DMS153 (cell line): ENCODE results near the gene LTBP2.
A peak's percentile ranks its signal among the peaks of the same experiment; 100 is the strongest.

Source experiments
- DNase-seq: peaks from one replicate; lab custom pipeline; 2025; lab: John Stamatoyannopoulos, UW

LTBP2 gene

DNA sequence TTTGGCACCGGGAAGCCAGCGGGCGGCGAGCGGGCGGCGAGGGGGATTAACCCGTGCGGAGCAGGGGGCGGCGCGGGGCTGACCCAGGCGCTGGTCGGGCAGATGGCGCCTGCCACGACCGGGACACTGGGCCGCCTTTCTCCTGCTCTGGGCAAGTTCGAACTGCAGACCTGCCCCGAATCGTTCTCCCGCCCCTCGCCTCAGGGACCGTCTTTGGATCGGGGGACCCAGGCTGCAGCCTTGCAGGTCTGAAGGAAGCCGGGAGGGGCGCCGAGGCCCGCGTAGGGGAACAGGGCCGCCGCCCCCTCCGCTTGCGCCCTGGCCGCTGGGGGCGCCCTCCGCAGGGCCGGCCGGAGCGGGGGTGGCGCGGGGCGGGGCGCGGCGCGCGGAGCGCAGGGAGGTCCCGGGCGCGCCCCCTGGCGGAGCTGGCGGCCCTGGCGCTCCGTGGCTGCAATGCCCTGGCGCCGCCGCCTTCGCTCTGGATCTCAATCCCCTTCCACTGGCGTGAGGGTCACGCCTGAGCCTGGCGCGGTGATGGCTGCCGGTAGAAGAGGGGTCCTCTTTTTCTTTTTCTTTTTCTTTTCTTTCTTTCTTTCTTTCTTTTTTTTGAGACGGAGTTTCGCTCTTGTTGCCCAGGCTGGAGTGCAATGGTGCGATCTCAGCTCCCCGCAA lies 449 bp upstream of the LTBP2 start:
- peak; percentile 24 for DNase-seq

DNA sequence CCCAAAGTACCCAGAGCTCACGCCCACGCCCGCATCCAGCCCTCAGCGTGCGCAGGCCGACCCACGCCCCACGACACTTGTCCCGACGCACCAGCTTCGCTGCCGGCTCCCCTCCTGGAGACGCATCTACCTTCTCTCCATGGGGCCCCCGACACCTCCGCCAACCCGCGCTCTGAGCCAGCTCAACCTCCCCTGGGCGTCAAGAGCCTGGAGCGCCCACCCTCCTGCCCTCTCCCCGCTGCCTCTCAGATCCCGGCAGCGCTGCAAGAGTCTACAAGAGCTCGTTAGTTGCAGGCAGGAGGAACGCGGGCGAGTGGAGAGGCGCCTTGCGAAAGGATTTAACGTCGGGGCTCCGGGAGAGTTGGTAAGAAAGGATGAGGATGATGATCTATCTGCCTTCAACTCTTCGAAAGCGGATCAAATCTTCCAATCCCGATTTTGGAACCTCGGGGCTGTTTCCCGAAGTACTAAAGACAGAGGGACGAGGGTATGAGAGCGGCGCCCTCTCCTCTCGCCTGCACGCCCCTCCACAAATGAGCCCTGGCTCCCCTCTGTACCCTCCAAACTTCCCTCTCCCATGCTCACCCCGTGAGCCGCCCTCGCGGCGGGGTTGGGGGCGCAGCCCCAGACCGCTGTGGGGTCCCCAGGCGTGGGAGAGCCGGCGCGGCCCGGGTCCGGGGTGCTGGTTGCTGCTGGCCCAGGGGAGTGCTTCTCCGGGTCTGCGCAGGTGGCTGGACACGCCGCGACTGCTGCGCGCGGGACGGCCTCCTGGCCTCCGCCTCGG lies 979 bp downstream of the LTBP2 start:
- DNase-seq: no peak

DNA sequence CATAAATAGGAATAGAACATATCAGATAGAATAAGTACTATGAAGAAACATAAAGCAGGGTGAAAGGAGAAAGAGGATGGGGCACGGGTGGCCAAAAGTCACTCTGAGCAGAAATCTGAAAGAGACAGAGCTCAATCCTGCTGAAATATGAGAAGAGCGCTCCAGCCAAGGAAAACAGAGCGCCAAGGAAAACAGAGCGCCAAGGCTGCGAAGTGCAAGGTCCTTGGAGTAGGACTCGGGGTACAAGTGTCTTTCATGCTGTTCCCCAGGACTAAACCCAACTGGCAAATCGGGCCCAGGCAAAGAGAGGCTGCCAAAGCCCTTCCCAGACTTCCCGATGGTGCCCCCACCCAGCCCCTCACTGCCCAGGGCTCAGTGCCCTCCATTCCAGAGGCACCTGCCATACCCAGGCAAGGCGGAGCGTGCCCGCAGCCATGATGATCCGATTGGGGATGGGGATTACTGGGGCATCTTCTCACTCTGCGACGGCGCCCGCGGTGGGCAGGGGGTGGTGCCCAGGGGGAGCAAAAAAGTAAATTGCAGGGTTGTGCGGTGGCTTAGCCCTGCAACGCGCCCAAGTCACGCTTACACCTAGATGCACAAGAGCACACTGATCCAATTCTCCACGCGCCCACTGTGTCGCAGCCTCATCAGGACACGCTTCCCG lies 1.7 kb downstream of the LTBP2 start:
- DNase-seq: no peak

DNA sequence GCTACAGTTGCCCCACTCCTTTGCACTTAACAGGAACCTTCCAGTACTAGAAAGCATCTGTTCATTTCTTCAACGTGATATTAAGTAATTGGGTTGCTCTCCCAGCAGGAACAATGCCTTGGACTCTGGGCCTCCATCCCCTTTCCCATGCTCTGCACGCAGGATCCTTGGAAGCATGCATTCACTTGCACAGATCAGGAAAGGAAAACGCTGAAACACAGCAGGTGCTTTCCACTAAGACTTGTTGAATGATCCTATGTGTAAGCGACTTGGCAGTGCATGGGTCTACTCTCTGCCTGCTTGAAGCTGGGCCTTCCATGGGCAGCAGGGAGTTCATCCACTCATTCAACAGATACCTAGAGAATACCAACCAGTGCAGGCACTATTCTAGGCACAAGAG lies 2.3 kb downstream of the LTBP2 start:
- DNase-seq: no peak

DNA sequence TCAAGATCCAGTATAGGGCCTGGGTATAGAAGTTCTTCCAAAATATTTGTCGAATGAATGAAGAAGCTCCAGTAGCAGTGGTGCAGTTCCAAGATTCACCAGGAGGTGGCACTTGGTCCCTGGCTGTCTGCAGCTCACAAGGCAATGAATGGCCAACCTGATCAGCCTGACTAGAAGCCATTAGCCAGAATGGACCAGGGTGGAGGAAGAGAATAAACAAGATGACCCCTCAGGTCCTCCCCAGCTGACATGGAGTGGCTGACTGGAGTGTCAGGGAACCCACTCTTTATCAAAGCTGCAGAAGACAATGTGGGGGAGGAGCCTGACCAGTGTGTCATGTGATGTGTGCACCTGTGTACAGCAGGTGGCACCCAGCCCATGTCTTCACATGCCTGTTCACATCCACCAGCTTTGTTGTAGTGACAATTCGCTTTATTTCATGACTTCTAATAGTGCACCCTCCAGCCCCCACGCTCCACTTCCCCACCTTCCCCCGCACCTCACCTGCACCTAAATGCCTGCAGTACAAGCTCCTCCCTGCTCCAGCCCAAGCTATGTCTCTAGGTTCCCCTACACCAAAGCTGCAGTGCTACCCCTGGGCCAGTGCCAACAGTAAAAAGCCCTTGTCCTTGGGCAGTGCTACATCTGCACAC lies 3.0 kb downstream of the LTBP2 start:
- DNase-seq: peak; percentile 69

DNA sequence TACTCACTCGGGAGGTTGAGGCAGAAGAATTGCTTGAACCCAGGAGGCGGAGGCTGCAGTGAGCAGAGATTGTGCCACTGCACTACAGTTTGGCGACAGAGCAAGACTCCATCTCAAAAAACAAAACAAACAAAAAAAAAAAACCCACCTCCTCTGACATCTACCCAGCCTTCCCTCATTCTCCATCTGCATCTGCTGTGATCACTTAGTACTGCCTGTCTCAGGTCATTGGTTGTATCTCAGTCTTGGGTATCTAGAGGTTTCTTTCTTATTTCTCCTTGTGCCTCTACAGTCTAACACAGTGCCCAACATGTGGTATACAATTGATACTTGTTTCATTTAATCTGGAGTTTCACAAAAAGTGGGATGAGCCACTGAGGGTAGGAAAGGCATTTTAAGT lies 5.3 kb downstream of the LTBP2 start:
- DNase-seq: no peak

DNA sequence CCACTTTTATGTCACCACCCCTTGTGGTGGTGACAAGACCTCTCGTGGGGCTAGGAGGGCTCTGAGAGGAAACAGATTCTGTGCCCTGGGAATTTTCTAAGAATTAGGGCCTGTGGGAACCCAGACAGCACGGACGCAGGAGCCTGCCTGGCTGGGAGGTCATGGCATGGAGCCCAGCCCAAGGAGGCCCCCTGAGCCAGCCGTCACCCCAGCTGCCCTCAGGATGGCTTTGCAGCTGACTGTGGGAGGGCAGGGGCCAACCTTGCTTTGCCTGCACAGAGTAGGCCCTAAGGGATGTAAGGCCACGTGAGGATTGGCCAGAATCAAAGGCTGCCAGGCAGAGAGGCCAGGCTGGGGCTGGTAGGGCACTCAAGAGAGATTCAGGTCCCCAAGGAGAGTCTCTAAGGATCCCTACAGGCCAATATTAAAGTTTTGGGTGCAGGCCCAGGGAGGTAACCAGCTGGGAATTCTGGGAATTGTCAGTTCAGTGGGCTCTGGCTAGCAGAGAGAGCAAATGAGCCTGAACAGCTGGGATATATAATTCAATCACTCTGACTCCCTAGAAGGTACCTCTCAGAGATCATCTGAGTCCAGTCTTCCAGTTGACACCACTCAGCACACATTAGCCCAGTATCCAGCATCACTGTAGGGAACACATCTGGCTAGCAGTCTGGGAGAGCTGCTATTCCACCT lies 6.4 kb downstream of the LTBP2 start:
- DNase-seq: no peak

DNA sequence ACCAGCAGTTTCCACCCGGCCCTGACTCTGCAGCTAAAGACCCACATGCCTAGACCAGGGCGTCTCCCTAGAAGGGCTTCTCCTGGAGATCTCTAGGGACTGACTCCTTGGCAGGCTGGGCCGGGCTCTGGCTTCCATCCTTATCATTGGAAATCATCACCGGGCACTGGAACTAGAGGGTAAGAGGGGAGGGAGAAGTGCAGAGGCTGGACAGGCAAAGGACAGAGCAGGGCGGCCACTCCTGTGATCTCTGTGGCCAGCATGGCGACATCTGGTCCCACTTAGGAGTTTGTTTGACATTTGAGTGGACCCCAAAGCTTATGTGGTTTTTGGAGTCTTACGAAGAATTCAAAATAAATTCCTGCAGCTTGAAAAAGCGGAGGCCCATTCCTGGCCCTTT lies 7.1 kb downstream of the LTBP2 start:
- DNase-seq: no peak

DNA sequence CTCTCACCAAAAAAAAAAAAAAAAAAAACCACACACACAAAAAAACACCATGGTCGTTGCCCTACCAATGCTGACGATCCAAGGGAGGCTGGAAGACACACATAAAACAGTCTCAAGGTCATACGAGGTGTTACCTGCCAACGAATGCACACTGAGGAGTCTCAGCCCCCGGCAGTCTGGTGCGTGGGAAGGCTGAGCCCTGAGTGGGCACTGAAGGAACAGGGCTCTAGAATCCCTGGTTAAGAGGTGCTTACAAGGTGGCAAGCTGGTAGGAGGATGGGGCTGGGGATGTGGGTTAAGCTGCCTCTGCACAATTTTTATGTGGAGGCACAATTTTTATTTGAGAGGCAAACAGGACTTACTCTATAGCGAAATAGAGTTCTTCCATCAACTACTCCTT lies 7.9 kb downstream of the LTBP2 start:
- DNase-seq: no peak

DNA sequence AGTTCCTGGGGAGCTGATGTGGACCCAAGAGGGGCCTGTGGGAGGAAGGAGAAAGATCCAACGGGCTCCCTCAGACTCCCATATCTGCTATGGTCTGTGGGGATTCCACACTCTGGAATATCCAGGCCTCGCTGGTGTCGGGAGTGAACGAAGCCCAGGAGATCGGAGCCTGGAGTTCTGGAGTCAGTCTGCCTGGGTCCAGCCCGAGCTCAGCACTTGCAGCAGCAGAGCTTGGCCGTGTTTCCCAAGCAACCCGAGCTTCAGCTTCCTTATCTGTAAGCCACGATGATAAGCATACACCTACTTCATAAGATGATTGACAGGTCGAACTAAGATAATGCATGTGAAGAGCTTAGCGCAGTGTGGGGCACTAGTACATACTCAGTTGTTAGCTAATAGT lies 10.1 kb downstream of the LTBP2 start:
- no peak for DNase-seq

DNA sequence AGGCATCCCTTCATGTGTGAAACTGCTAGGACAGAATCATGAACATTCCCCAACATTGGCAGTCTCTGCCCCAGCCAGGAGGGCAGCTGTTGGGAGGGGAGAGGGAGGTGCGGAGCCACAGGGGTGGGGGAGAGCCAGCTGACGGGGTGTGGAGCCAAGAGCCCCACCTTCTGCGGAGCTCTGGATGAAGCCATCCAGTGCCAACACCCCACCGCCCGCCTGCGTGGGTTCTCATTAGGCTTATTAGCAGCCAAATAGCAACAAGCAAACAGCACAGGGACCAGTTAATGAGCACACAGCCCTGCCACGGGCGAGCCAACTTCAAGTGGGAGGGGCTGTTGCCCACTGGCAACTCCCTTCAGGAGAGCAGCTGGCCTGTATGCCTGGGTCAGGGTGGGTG lies 12.1 kb downstream of the LTBP2 start:
- no peak for DNase-seq

DNA sequence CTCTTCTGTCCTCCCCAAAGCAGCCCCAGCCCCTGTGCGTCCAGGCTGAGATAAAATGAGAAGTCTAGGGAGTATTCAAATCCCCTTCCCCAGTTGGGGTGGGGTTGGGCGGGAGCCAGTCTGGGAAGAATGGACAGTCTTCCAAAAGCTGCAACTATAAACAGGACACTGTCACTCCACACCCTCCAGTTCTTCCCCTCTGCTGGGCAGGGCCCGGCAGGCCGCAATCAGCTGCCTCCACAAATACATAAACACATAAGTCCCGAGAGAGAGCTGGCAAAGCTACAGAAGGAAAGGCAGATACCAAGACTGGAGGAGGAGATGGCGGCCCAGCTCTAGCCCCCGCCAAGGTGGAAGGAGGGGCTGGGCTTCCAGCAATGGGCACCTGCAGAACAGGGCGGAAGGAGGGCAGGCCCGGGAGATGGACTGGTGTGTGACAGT lies 12.7 kb downstream of the LTBP2 start:
- no peak for DNase-seq

DNA sequence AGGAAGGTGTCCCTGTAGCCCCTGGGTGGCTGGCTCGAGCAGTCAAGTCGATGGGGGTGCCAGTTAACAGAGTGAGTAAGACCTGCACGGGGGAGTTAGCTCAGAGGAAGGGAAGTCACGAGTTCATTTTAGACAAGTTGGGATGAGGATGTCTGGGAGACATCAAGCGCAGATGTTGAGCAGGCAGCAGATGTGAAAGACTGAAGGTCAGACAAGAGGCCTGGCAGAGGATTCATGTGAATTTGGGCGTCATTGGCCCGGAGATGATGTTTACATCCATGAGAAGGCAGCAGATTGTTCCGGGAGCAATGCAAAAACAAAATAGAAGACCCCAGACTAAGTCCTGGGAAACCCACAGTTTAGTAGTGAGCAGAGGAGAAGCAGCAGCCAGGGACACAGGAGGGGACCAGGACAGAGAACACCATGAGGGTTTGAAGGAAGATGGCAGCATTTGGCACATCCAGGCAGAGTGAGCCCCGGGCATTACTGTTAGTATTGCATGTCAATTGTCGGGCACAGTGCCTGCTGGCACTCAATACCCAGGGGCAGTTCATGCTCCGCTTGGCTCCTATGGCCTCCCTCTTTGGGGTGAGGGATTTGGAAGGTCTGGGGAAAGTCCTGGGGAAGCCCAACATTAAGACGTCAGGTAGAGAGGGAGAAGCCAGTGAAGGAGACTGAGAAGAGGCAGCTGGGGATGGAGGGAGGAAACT lies 15.1 kb downstream of the LTBP2 start:
- DNase-seq: no peak

DNA sequence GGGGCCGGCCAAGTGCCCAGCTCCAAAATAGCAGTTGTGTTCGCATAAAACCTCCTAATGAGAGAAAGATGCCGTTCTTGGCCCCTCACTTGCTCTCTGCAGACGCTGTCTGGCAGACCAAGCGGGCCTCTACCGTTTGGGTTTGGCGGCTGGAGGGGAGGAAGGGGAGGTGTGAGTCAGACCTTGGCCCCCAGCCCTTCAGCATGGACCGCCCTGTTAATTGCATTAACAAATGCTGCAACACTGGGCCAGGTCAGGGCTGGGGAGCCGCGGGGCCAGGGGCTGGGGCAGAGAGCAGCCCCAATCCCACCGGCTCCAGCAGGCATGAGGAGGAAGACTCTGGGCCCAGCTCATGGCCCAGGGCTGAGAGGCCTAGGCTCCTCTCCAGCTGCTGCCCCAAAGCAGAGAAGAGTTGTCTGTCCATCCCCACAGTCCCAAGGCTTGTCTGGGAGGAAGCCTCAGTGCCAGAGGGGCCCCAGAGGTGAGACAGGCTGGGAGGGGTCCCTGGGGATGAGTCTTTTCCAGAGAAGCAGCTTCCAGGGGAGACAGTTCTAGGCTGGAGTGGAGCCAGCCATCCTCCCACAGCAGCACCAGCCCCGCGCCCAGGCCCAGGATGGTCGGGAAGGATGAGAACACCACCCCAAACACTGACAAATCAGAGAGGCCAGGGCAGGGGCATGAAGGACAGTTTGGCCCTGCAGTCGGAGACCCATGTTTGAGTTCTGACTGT lies 16.9 kb downstream of the LTBP2 start:
- no peak for DNase-seq

DNA sequence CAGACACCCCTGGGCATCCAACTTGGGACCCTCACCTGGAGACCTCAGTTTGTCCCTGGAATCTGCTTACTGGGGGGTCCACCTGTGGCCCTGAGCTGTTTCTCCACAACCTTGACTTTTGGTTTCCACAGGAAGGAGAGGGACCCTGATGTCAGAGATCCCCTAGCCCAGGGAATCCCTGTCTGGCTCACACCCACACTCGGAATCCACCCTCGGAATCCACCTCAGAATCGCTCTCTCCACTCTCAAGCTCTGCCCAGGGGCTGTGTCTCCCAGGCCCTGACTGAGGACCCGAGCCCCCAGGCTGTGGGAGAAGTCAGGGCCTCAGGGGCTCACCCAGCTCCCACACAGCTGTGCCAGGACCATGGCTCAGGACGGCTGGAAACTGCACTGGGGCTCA lies 17.4 kb downstream of the LTBP2 start:
- no peak for DNase-seq

DNA sequence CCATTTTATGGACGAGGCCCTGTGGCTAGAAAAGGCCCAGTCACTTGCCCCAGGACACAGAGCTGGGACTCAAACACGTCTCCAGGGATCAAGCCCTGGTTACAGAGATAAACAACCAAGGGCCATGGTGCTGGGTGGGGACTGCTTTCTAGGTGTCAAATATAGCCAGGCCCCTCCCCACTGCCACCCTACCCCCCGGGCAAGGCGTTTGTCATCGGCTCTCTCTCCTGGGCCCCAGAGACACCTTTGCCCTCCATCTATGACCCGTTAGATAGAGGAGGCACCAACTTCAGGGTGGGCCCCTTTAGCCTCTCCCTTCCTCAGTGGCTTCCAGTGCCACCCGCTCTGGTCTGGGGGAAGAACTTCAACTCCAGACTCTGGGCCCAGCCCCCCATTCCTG lies 18.0 kb downstream of the LTBP2 start:
- DNase-seq: no peak

DNA sequence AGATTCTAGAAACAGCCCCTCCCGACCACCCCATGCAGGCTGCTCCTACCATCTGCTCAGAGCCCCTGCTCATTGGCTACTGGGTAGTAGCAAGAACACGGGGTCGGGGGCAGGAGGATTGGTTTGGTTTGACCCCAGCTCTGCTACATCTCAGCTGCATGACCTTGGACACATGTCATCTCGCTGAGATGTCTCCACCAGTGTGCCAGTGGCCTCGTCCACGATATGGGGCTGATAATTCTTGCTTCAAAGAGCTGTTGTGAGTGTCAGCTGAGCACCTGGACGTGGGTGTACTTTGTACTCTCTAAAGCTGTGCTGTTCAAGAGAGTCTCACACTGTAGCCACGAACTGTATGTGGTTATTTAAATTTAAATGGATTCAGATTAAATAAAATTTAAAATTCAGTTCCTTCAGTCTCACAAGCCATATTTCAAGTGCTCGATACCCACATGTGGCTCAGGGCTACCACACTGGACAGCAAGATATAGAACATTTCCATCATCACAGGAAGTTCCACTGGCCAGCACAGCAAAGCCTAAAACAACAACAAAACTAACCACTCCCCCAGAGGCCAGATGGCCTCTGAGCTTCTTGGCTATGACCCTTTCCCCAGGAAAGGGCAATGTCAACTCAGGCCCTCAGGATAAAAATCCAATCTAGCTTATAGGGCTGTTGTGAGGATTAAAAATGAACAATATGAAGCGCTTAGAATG lies 18.6 kb downstream of the LTBP2 start:
- no peak for DNase-seq

DNA sequence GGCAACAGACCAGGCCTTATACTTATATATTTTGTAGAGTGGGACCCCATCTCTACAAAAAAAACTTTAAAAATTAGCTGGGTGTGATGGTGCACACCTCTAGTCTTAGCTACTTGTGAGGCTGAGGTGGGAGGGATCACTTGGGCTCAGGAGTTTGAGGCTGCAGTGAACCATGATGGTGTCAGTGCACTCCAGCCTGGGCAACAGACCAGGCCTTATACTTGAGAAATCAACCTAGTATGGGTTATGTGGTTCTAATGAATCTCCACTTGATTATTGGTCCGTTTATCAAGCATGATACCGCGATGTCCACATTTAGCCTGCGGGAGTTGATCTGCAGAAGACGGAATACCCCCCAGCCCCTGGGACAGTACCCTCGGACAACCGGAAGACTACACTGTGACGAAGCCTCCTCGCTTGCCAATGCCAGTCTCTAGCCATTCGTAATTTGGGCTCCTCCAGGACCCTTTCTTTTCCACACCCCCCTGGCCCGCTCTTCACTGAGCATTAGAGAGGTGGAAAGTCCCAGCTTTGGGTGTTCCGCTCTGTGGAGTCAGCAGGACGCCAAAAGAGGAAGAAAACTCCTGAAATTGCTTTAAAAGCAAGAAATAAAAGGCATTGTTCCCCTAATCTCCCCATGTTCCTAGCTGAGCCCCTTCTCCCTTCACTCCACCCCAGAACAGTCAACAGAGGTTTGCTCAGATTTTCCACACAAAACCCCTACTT lies 19.4 kb downstream of the LTBP2 start:
- DNase-seq: no peak

DNA sequence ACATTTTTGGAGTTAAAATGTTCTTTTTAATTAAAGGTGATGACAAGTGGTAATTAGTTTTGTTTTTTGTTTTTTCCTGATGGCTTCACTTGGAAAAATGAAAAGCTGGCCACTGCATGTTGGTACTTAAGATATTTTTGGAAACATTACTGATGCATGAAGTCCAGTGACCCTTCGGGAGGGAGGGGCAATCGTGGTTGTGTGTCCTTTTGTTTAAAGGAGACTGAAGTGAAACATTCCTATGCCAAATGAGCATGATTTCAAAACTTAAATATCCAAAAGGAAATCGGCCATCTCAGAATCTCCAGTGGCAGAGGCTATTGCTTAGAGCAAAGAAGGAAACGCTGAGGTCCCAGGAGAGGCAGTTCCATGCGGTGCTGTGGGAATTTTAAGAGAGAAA lies 20.1 kb downstream of the LTBP2 start:
- DNase-seq: no peak
